IMR-90 (cell line): Measurements from ENCODE around the gene SYTL3. TPM values are rescaled to one million over a fixed set of nuclear protein-coding genes. Genes with fewer than 3 reads are reported as not detected.

ENCODE experiments used
- ATAC-seq: fragments of 200-7000 bp; cut with Tn5 transposase; 2 replicates; pipeline ENCODE4 v1.9.1; 2020; ENCODE audit warnings: low read depth, mild to moderate bottlenecking, moderate library complexity
- BruUV-seq: library from RNA; stranded (reverse); fragments of 400-500 nt; replicated peaks from 2 replicates; lab custom pipeline; 2021; lab: Mats Ljungman, UMichigan
- CTCF ChIA-PET: fragments of 300-600 bp; formaldehyde crosslinking; extraction: SDS; loops from one replicate; lab custom pipeline; 2021; ENCODE audit warnings: antibody characterized with exemption; lab: Yijun Ruan, JAX
- POLR2A ChIA-PET: fragments of 300-600 bp; sonication (Branson Sonifier 250); formaldehyde crosslinking; loops from one replicate; lab custom pipeline; 2022; ENCODE audit warnings: antibody characterized with exemption; ENCODE audit not compliant: unreplicated experiment; lab: Charles Lee
- DNase-seq: peaks from one replicate; pipeline ENCODE4 v3.0.0; 2013
- H2AFZ ChIP-seq: replicated peaks from 2 replicates; pipeline ENCODE3; 2013; ENCODE audit warnings: low read length, mild to moderate bottlenecking; ENCODE audit not compliant: poor library complexity
- H2AK5ac ChIP-seq: 2 replicates; pipeline ENCODE4 v1.6.1; 2013; ENCODE audit warnings: low read depth, low read length, inconsistent platforms
- H2AK9ac ChIP-seq: replicated peaks from 2 replicates; pipeline ENCODE3; 2013; ENCODE audit warnings: mild to moderate bottlenecking, low read depth, low read length, moderate library complexity; ENCODE audit not compliant: poor library complexity
- H2BK120ac ChIP-seq: 2 replicates; pipeline ENCODE4 v1.6.1; 2013; ENCODE audit warnings: low read depth, low read length, inconsistent platforms
- H2BK15ac ChIP-seq: 3 replicates; pipeline ENCODE4 v1.6.1; 2013; ENCODE audit warnings: low read depth, low read length, inconsistent platforms
- H2BK20ac ChIP-seq: 2 replicates; pipeline ENCODE4 v1.6.1; 2013; ENCODE audit warnings: low read depth, mild to moderate bottlenecking, inconsistent platforms, low read length, moderate library complexity
- H2BK5ac ChIP-seq: 2 replicates; pipeline ENCODE4 v1.6.1; 2013; ENCODE audit warnings: mild to moderate bottlenecking, low read depth, low read length, inconsistent platforms; ENCODE audit not compliant: poor library complexity, severe bottlenecking
- H3K14ac ChIP-seq: replicated peaks from 2 replicates; pipeline ENCODE4 v1.6.1; 2013; ENCODE audit warnings: low read depth, low read length, inconsistent platforms
- H3K18ac ChIP-seq: 2 replicates; pipeline ENCODE4 v1.6.1; 2013; ENCODE audit warnings: low read depth, low read length, control low read depth
- H3K23ac ChIP-seq: 2 replicates; pipeline ENCODE4 v1.6.1; 2013; ENCODE audit warnings: low read depth, low read length, inconsistent platforms
- H3K27ac ChIP-seq: 2 replicates; pipeline ENCODE4 v1.5.1; 2013; ENCODE audit warnings: mild to moderate bottlenecking, control low read depth, low read length; ENCODE audit not compliant: insufficient read depth
- H3K27me3 ChIP-seq: 2 replicates; pipeline ENCODE4 v1.6.1; 2013; ENCODE audit warnings: low read length; ENCODE audit not compliant: control insufficient read depth, insufficient read depth
- H3K36me3 ChIP-seq: 2 replicates; pipeline ENCODE4 v1.6.1; 2013; ENCODE audit warnings: low read length, mixed read lengths; ENCODE audit not compliant: control insufficient read depth, insufficient read depth
- H3K4ac ChIP-seq: 2 replicates; pipeline ENCODE4 v1.6.1; 2013; ENCODE audit warnings: low read depth, low read length, inconsistent platforms
- H3K4me1 ChIP-seq: 2 replicates; pipeline ENCODE4 v1.6.1; 2013; ENCODE audit warnings: low read length, mixed read lengths; ENCODE audit not compliant: control insufficient read depth, insufficient read depth
- H3K4me2 ChIP-seq: 2 replicates; pipeline ENCODE4 v1.6.1; 2013; ENCODE audit warnings: low read depth, mild to moderate bottlenecking, control low read depth, low read length, moderate library complexity
- H3K4me3 ChIP-seq: 2 replicates; pipeline ENCODE4 v1.5.1; 2013; ENCODE audit warnings: low read depth, mild to moderate bottlenecking, control low read depth, low read length, moderate library complexity; ENCODE audit not compliant: insufficient read depth
- H3K56ac ChIP-seq: 2 replicates; pipeline ENCODE4 v1.6.1; 2013; ENCODE audit warnings: low read length, inconsistent platforms; ENCODE audit not compliant: insufficient read depth; ENCODE audit errors: extremely low read depth
- H3K79me1 ChIP-seq, 2 experiments: 2 replicates each; pipeline ENCODE4 v1.6.1; 2013; ENCODE audit warnings: low read length in 2 of 2, inconsistent platforms in 1 of 2, low read depth in 1 of 2
- H3K9ac ChIP-seq: 2 replicates; pipeline ENCODE4 v1.6.1; 2013; ENCODE audit warnings: low read depth, low read length, control low read depth
- H3K9me1 ChIP-seq: 2 replicates; pipeline ENCODE4 v1.6.1; 2013; ENCODE audit warnings: low read length, inconsistent platforms; ENCODE audit not compliant: insufficient read depth
- H3K9me3 ChIP-seq: 2 replicates; pipeline ENCODE4 v1.6.1; 2013; ENCODE audit warnings: low read length; ENCODE audit not compliant: control insufficient read depth, insufficient read depth
- H4K20me1 ChIP-seq: 2 replicates; pipeline ENCODE4 v1.6.1; 2013; ENCODE audit warnings: low read length, inconsistent platforms; ENCODE audit not compliant: insufficient read depth
- H4K5ac ChIP-seq: 2 replicates; pipeline ENCODE4 v1.6.1; 2013; ENCODE audit warnings: mild to moderate bottlenecking, low read depth, low read length, control low read depth
- H4K8ac ChIP-seq, 2 experiments: 2 replicates each; pipeline ENCODE4 v1.6.1; 2013; ENCODE audit warnings: low read depth in 2 of 2, low read length in 2 of 2, control low read depth in 1 of 2, inconsistent platforms in 1 of 2
- H4K91ac ChIP-seq: 2 replicates; pipeline ENCODE4 v1.6.1; 2013; ENCODE audit warnings: low read depth, low read length, inconsistent platforms; ENCODE audit not compliant: insufficient read depth
- CEBPB ChIP-seq: IDR thresholded peaks from 2 replicates; pipeline ENCODE4 v1.6.1; 2012; ENCODE audit warnings: low read depth, low read length, improper control_type of control experiment
- CHD1 ChIP-seq: IDR thresholded peaks from 2 replicates; pipeline ENCODE4 v1.6.1; 2012; ENCODE audit warnings: low read depth, low read length, improper control_type of control experiment
- MAZ ChIP-seq: IDR thresholded peaks from 2 replicates; pipeline ENCODE4 v1.6.1; 2012; ENCODE audit warnings: low read depth, mild to moderate bottlenecking, low read length, improper control_type of control experiment, moderate library complexity, borderline replicate concordance
- RAD21 ChIP-seq: IDR thresholded peaks from 2 replicates; pipeline ENCODE4 v1.6.1; 2012; ENCODE audit warnings: low read length, improper control_type of control experiment
- RCOR1 ChIP-seq: IDR thresholded peaks from 2 replicates; pipeline ENCODE4 v1.6.1; 2012; ENCODE audit warnings: mild to moderate bottlenecking, low read length, improper control_type of control experiment; ENCODE audit not compliant: insufficient replicate concordance
- RFX5 ChIP-seq: IDR thresholded peaks from 2 replicates; pipeline ENCODE4 v1.8.0; 2012; ENCODE audit warnings: low read depth, mild to moderate bottlenecking, low read length, moderate library complexity
- SMC3 ChIP-seq: fragments of 150-350 bp; IDR thresholded peaks from 2 replicates; pipeline ENCODE4 v1.6.1; 2016; ENCODE audit warnings: low read depth, mild to moderate bottlenecking, antibody characterized with exemption, low read length, moderate library complexity
- USF2 ChIP-seq: fragments of 150-350 bp; IDR thresholded peaks from 2 replicates; pipeline ENCODE4 v1.6.1; 2017; ENCODE audit warnings: mild to moderate bottlenecking, antibody characterized with exemption, low read length, low read depth
- WGBS, 2 experiments: methylation state at CpG; one replicate each; pipeline versions ENCODE4 v1.1.5 to v1.1.7; 2013; ENCODE audit warnings: missing lambda C conversion rate in 2 of 2; ENCODE audit not compliant: insufficient read length in 1 of 2; ENCODE audit errors: extremely low coverage in 2 of 2; 5-methylcytosine and 5-hydroxymethylcytosine counted together
- dilution Hi-C: fragments of 300-500 bp; cut with HindIII; formaldehyde crosslinking; loops from one replicate; pipeline ENCODE4 v1.14.3; 2018; ENCODE audit warnings: low sequenced_read_pairs; ENCODE audit not compliant: unreplicated experiment
- in situ Hi-C: fragments of 300-500 bp; cut with MboI; formaldehyde crosslinking; loops from 3 replicates; pipeline ENCODE4 v1.14.3; 2019; ENCODE audit warnings: low sequenced_read_pairs, inconsistent platforms, mixed read lengths
- intact Hi-C: fragments of 100-400 bp; cut with micrococcal nuclease; formaldehyde crosslinking; loops from 2 replicates; pipeline ENCODE4 v1.10.0; 2022
- polyA plus RNA-seq, 3 experiments: library from polyadenylated mRNA; depleted of rRNA; stranded (reverse); fragments of >200 nt; gene quantifications; 2 replicates each; pipeline ENCODE4 v1.2.3, GENCODE V29; 2012; ENCODE audit warnings: low replicate concordance in 1 of 3
- total RNA-seq: library from RNA; depleted of rRNA; stranded (reverse); fragments of >200 nt; gene quantifications from 2 replicates; pipeline ENCODE4 v1.2.3, GENCODE V29; 2012
- TF ChIP-seq, protein P1 (sequence below): conservative IDR thresholded peaks from 2 replicates; pipeline ENCODE4 v1.5.1; 2012; ENCODE audit warnings: mild to moderate bottlenecking, low read depth, low read length, improper control_type of control experiment

SYTL3 gene
- total and polyA plus RNA-seq, 2 of the 4 experiments (the other 2 are of a cell fraction): 2.9 to 4.3 TPM

DNA sequence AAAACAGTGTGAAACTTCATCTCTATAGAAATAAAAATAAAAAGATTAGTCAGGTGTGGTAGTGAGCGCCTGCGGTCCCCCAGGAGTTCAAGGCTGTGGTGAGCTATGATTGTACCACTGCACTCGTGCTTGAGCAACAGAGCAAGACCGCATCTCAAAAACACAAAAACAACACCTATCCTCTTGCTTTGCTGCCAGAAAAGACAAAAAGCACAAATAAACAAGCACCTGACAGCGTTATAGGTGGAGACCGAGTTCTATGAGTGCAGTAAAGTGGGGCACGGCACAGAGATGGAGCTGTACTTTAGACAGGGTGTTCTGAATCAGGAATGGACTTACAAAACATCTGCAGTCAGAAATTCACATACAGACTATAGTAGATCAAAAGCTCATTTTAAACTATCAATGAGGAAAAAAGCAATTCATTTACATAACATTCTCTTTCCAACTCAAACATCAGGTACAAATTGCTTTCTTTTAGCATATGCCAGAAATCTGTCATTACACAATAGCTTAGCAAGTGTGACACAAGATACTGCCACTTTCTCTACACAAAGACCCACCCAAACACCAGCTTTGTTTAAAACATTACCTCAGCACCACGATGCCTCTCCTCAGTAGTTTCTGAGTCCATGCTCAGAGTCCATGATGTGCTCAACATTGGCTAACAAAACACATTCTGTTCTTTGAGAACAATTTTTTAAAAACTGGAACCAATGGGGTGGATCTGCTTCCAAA lies 159.3 kb downstream of the SYTL3 start:
- no TSS peak for BruUV-seq
- Histone ChIP-seq H2BK15ac (no peak overlapping the region), H2BK5ac (no peak overlapping the region), H3K4me3 (no peak overlapping the region), H3K9ac (no peak overlapping the region), H3K27me3 (no peaks in the 10 kb centered on the region), H3K36me3 (peaks cover 5% of the 10 kb centered on the region), H4K8ac (peak overlapping the region in 1 of 2 experiments; percentile 6; a peak in 1 of 4 replicates), H3K9me3 (no peaks in the 10 kb centered on the region), H2AK5ac (no peak overlapping the region), H3K4me2 (no peak overlapping the region), H3K79me1 (peaks cover 31 to 66% of the 10 kb centered on the region in 2 experiments), H3K14ac (peak overlapping the region; percentile 27; the same call in 1 of the 2 replicates), H3K4ac (no peak overlapping the region), H3K18ac (no peak overlapping the region), H4K5ac (no peak overlapping the region), H2AK9ac (no peak overlapping the region), H3K56ac (no peak overlapping the region), H2AFZ (no peak overlapping the region), H2BK20ac (no peak overlapping the region), H3K9me1 (peaks cover 19% of the 10 kb centered on the region), H3K27ac (no peak overlapping the region), H4K20me1 (peaks cover 25% of the 10 kb centered on the region), H3K23ac (peak overlapping the region; percentile 17; the same call in 1 of the 2 replicates), H3K4me1 (peaks cover 6% of the 10 kb centered on the region), H4K91ac (no peak overlapping the region), H2BK120ac (no peak overlapping the region)
- ATAC-seq (0 out of 2 replicates have a peak, but pooled peaks have one; percentile 46), DNase-seq (no peak)
- dilution Hi-C loops (no loop called here), intact Hi-C loops (no loop called here), in situ Hi-C loops (no loop called here)
- TF ChIP-seq MAZ (no peak), RFX5 (no peak), USF2 (no peak), SMC3 (no peak), CHD1 (no peak), CEBPB (peak; percentile 66), RAD21 (no peak), RCOR1 (no peak)
- TF ChIP-seq, protein P1, sequence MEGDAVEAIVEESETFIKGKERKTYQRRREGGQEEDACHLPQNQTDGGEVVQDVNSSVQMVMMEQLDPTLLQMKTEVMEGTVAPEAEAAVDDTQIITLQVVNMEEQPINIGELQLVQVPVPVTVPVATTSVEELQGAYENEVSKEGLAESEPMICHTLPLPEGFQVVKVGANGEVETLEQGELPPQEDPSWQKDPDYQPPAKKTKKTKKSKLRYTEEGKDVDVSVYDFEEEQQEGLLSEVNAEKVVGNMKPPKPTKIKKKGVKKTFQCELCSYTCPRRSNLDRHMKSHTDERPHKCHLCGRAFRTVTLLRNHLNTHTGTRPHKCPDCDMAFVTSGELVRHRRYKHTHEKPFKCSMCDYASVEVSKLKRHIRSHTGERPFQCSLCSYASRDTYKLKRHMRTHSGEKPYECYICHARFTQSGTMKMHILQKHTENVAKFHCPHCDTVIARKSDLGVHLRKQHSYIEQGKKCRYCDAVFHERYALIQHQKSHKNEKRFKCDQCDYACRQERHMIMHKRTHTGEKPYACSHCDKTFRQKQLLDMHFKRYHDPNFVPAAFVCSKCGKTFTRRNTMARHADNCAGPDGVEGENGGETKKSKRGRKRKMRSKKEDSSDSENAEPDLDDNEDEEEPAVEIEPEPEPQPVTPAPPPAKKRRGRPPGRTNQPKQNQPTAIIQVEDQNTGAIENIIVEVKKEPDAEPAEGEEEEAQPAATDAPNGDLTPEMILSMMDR: no peak
- WGBS, 2 experiments: no CpG with 5 or more reads among the region's 8 CpGs
- CTCF ChIA-PET: no interaction called here
- POLR2A ChIA-PET: no interaction called here
